Measurements from ENCODE around the gene NRARP. TPM values are rescaled to one million over a fixed set of nuclear protein-coding genes. Genes with fewer than 3 reads are reported as not detected.

The NRARP gene
- total and polyA plus RNA-seq, 2 of the 13 experiments (the other 11 are each of a cell fraction or from before 2014, with no cell fraction given): 0.22 to 0.46 TPM

- no peak for TF ChIP-seq ZNF670 (CRISPR knock-in tag; IDR thresholded peaks at IDR 0.05; ENCODE audit: borderline replicate concordance)
- TF ChIP-seq ZNF343 (CRISPR knock-in tag; IDR thresholded peaks at IDR 0.05): no peak; the same call in 1 of the 2 replicates
- no peak for TF ChIP-seq FOXJ3 (CRISPR knock-in tag; IDR thresholded peaks at IDR 0.05; ENCODE audit: borderline replicate concordance)
- TF ChIP-seq ZNF619 (CRISPR knock-in tag; IDR thresholded peaks at IDR 0.05): peak; percentile 61; the same call in 1 of the 2 replicates
- peak; percentile 64 for TF ChIP-seq ZFP36 (IDR thresholded peaks at IDR 0.05; ENCODE audit: borderline replicate concordance, low read depth, low read length, partially characterized antibody)
- peak; percentile 91 for TF ChIP-seq SNAI1 (CRISPR knock-in tag; IDR thresholded peaks at IDR 0.05; ENCODE audit: borderline replicate concordance)
- TF ChIP-seq ZNF687 (CRISPR knock-in tag; IDR thresholded peaks at IDR 0.05): peak; percentile 78
- TF ChIP-seq PITX1 (CRISPR knock-in tag; IDR thresholded peaks at IDR 0.05): peak; percentile 57; the same call in 1 of the 2 replicates
- TF ChIP-seq ZNF710 (CRISPR knock-in tag; IDR thresholded peaks at IDR 0.05; ENCODE audit: borderline replicate concordance): 0 out of 2 replicates have a peak, but pooled peaks have one; percentile 45
- TF ChIP-seq ELK4 (CRISPR knock-in tag; IDR thresholded peaks at IDR 0.05; ENCODE audit: borderline replicate concordance): no peak
- TF ChIP-seq NONO (IDR thresholded peaks at IDR 0.05): no peak
- TF ChIP-seq NONO (CRISPR knock-in tag; conservative IDR thresholded peaks at IDR 0.05): peak; percentile 31; the same call in 1 of the 2 replicates
- no peak for TF ChIP-seq ZNF543 (CRISPR knock-in tag; IDR thresholded peaks at IDR 0.05)
- 0 out of 2 replicates have a peak, but pooled peaks have one; percentile 2 for TF ChIP-seq ZNF331 (CRISPR knock-in tag; IDR thresholded peaks at IDR 0.05)
- peak; percentile 34; the same call in 1 of the 2 replicates for TF ChIP-seq ZNF281 (CRISPR knock-in tag; IDR thresholded peaks at IDR 0.05; ENCODE audit: borderline replicate concordance)
These were observed 48.1 kb downstream of the NRARP start (continued) for GRCh38 chr9:137253717-137254623.
